ENCODE data around the gene HNRNPAB. TPM values are rescaled to one million over a fixed set of nuclear protein-coding genes. Genes with fewer than 3 reads are reported as not detected.

Gene HNRNPAB
- total and polyA plus RNA-seq, 4 donors = 33.7 to 66.3 (median 50.4) TPM

- Histone ChIP-seq H3K27me3 (ENCODE audit: control insufficient read depth in 4 of 4, insufficient read depth in 4 of 4, low read length in 3 of 4) (no peaks in the 10 kb centered on the region), H3K9ac (ENCODE audit: low read depth in 1 of 2, low read length in 2 of 2) (no peak overlapping the region), H3K9me3 (ENCODE audit: control insufficient read depth in 4 of 4, low read length in 3 of 4) (no peaks in the 10 kb centered on the region), H3K36me3 (ENCODE audit: control insufficient read depth in 4 of 4, insufficient read depth in 3 of 4, low read depth in 1 of 4, low read length in 3 of 4) (no peaks in the 10 kb centered on the region), H3K4me3 (ENCODE audit: low read depth in 1 of 3, low read length in 3 of 3) (no peak overlapping the region), H3K4me1 (ENCODE audit: control insufficient read depth in 4 of 4, insufficient read depth in 4 of 4, low read length in 3 of 4) (no peaks in the 10 kb centered on the region), H3K27ac (ENCODE audit: low read depth in 1 of 2, low read length in 2 of 2) (no peak overlapping the region)
- 82% methylated on average over 2 of the region's 2 CpGs for WGBS
- no peak for DNase-seq (ENCODE audit: low spot score)
- TF ChIP-seq JUND (IDR thresholded peaks at IDR 0.05) (no peak), RAD21 (IDR thresholded peaks at IDR 0.05) (no peak), RXRA (IDR thresholded peaks at IDR 0.05) (no peak), YY1 (IDR thresholded peaks at IDR 0.05) (no peak), HNF4A (conservative IDR thresholded peaks at IDR 0.05) (no peak), SP1 (IDR thresholded peaks at IDR 0.05) (no peak), NR2F2 (IDR thresholded peaks at IDR 0.05) (no peak), ZBTB33 (IDR thresholded peaks at IDR 0.05) (no peak), HNF4G (IDR thresholded peaks at IDR 0.05) (no peak), MAX (IDR thresholded peaks at IDR 0.05) (no peak), EGR1 (IDR thresholded peaks at IDR 0.05; ENCODE audit: low read depth in 2 of 2) (no peak), GABPA (IDR thresholded peaks at IDR 0.05 in 1 of 2, conservative IDR thresholded peaks at IDR 0.05 in 1 of 2) (no peak), TAF1 (conservative IDR thresholded peaks at IDR 0.05) (no peak), FOXA1 (IDR thresholded peaks at IDR 0.05) (no peak), FOXA2 (IDR thresholded peaks at IDR 0.05) (no peak)
- TF ChIP-seq, protein P1, sequence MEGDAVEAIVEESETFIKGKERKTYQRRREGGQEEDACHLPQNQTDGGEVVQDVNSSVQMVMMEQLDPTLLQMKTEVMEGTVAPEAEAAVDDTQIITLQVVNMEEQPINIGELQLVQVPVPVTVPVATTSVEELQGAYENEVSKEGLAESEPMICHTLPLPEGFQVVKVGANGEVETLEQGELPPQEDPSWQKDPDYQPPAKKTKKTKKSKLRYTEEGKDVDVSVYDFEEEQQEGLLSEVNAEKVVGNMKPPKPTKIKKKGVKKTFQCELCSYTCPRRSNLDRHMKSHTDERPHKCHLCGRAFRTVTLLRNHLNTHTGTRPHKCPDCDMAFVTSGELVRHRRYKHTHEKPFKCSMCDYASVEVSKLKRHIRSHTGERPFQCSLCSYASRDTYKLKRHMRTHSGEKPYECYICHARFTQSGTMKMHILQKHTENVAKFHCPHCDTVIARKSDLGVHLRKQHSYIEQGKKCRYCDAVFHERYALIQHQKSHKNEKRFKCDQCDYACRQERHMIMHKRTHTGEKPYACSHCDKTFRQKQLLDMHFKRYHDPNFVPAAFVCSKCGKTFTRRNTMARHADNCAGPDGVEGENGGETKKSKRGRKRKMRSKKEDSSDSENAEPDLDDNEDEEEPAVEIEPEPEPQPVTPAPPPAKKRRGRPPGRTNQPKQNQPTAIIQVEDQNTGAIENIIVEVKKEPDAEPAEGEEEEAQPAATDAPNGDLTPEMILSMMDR (IDR thresholded peaks at IDR 0.05; ENCODE audit: low read depth, low read length, missing input control) = no peak
- TF ChIP-seq, protein P2, sequence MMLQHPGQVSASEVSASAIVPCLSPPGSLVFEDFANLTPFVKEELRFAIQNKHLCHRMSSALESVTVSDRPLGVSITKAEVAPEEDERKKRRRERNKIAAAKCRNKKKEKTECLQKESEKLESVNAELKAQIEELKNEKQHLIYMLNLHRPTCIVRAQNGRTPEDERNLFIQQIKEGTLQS (IDR thresholded peaks at IDR 0.05) = no peak
- TF ChIP-seq, protein P3, sequence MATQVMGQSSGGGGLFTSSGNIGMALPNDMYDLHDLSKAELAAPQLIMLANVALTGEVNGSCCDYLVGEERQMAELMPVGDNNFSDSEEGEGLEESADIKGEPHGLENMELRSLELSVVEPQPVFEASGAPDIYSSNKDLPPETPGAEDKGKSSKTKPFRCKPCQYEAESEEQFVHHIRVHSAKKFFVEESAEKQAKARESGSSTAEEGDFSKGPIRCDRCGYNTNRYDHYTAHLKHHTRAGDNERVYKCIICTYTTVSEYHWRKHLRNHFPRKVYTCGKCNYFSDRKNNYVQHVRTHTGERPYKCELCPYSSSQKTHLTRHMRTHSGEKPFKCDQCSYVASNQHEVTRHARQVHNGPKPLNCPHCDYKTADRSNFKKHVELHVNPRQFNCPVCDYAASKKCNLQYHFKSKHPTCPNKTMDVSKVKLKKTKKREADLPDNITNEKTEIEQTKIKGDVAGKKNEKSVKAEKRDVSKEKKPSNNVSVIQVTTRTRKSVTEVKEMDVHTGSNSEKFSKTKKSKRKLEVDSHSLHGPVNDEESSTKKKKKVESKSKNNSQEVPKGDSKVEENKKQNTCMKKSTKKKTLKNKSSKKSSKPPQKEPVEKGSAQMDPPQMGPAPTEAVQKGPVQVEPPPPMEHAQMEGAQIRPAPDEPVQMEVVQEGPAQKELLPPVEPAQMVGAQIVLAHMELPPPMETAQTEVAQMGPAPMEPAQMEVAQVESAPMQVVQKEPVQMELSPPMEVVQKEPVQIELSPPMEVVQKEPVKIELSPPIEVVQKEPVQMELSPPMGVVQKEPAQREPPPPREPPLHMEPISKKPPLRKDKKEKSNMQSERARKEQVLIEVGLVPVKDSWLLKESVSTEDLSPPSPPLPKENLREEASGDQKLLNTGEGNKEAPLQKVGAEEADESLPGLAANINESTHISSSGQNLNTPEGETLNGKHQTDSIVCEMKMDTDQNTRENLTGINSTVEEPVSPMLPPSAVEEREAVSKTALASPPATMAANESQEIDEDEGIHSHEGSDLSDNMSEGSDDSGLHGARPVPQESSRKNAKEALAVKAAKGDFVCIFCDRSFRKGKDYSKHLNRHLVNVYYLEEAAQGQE (IDR thresholded peaks at IDR 0.05) = no peak
Observed at GRCh38 chr5:178170455-178170854, 33.9 kb upstream of the HNRNPAB start.
